ENCODE measurements around the gene GH1.

Gene GH1

GRCh38 chr17:63955232-63955631 is 36.6 kb upstream of the GH1 start:
- no peaks in the 10 kb centered on the region for H3K27me3 ChIP-seq (ENCODE audit: insufficient read depth, low read length, poor library complexity, severe bottlenecking)
- H3K4me2 ChIP-seq (ENCODE audit: low read depth, low read length, poor library complexity, severe bottlenecking): peak overlapping the region; percentile 69
- H3K4me3 ChIP-seq (ENCODE audit: low read length, poor library complexity, severe bottlenecking): no peak overlapping the region
- H3K79me2 ChIP-seq (ENCODE audit: insufficient read depth, low read length): no peaks in the 10 kb centered on the region
- H2AFZ ChIP-seq (ENCODE audit: low read length): no peak overlapping the region
- no peaks in the 10 kb centered on the region for H4K20me1 ChIP-seq (ENCODE audit: insufficient read depth, low read length, poor library complexity, severe bottlenecking)
- no peaks in the 10 kb centered on the region for H3K9me2 ChIP-seq (replicated peaks; ENCODE audit: low read depth, low read length)
- peaks cover 63% of the 10 kb centered on the region for H3K4me1 ChIP-seq (ENCODE audit: insufficient read depth, low read length, poor library complexity, severe bottlenecking)
- peaks cover 9% of the 10 kb centered on the region; the same call in 1 of the 2 replicates for H3F3A ChIP-seq (ENCODE audit: low read depth)
- H3K36me3 ChIP-seq (ENCODE audit: insufficient read depth, low read length): no peaks in the 10 kb centered on the region
- H3K9me3 ChIP-seq (ENCODE audit: insufficient read depth, low read depth, low read length): no peaks in the 10 kb centered on the region
- TF ChIP-seq CTCF (conservative IDR thresholded peaks at IDR 0.05; ENCODE audit: low read length) (peak; percentile 4; the same call in 1 of the 2 replicates), EZH2phosphoT487 (IDR thresholded peaks at IDR 0.05; ENCODE audit: borderline replicate concordance) (no peak)
- H3K9ac ChIP-seq (ENCODE audit: low read depth, low read length, poor library complexity, severe bottlenecking): peak overlapping the region; percentile 76

- no peaks in the 10 kb centered on the region for H3K27me3 ChIP-seq (ENCODE audit: insufficient read depth, low read length, poor library complexity, severe bottlenecking)
- H3K9ac ChIP-seq (ENCODE audit: low read depth, low read length, poor library complexity, severe bottlenecking): peak overlapping the region; percentile 76
- peaks cover 9% of the 10 kb centered on the region; the same call in 1 of the 2 replicates for H3F3A ChIP-seq (ENCODE audit: low read depth)
Observed at GRCh38 chr17:63954402-63955063, 35.9 kb upstream of the GH1 start.

GRCh38 chr17:63950940-63951907 is 32.6 kb upstream of the GH1 start:
- peaks cover 95% of the 10 kb centered on the region for H3K4me1 ChIP-seq (ENCODE audit: insufficient read depth, low read length, poor library complexity, severe bottlenecking)
- H3K4me3 ChIP-seq (ENCODE audit: low read length, poor library complexity, severe bottlenecking): no peak overlapping the region
- TF ChIP-seq CTCF (conservative IDR thresholded peaks at IDR 0.05; ENCODE audit: low read length) (peak; percentile 66), EZH2phosphoT487 (IDR thresholded peaks at IDR 0.05; ENCODE audit: borderline replicate concordance) (no peak)
- H3K36me3 ChIP-seq (ENCODE audit: insufficient read depth, low read length): no peaks in the 10 kb centered on the region
- peak overlapping the region; percentile 9 for H3K4me2 ChIP-seq (ENCODE audit: low read depth, low read length, poor library complexity, severe bottlenecking)
- H2AFZ ChIP-seq (ENCODE audit: low read length): no peak overlapping the region
- H3K79me2 ChIP-seq (ENCODE audit: insufficient read depth, low read length): peaks cover 6% of the 10 kb centered on the region; the same call in 1 of the 2 replicates
- no peaks in the 10 kb centered on the region for H3K27me3 ChIP-seq (ENCODE audit: insufficient read depth, low read length, poor library complexity, severe bottlenecking)
- no peaks in the 10 kb centered on the region for H4K20me1 ChIP-seq (ENCODE audit: insufficient read depth, low read length, poor library complexity, severe bottlenecking)
- H3F3A ChIP-seq (ENCODE audit: low read depth): peaks cover 9% of the 10 kb centered on the region; the same call in 1 of the 2 replicates
- no peaks in the 10 kb centered on the region for H3K9me2 ChIP-seq (replicated peaks; ENCODE audit: low read depth, low read length)
- H3K9ac ChIP-seq (ENCODE audit: low read depth, low read length, poor library complexity, severe bottlenecking): peak overlapping the region; percentile 76
- H3K9me3 ChIP-seq (ENCODE audit: insufficient read depth, low read depth, low read length): no peaks in the 10 kb centered on the region

More at GRCh38 chr17:63954402-63955063, 35.9 kb upstream of the GH1 start:
- Histone ChIP-seq H4K20me1 (ENCODE audit: insufficient read depth, low read length, poor library complexity, severe bottlenecking) (no peaks in the 10 kb centered on the region), H3K4me1 (ENCODE audit: insufficient read depth, low read length, poor library complexity, severe bottlenecking) (peaks cover 70% of the 10 kb centered on the region), H3K4me3 (ENCODE audit: low read length, poor library complexity, severe bottlenecking) (peak overlapping the region; percentile 44), H3K9me2 (replicated peaks; ENCODE audit: low read depth, low read length) (no peaks in the 10 kb centered on the region), H3K79me2 (ENCODE audit: insufficient read depth, low read length) (no peaks in the 10 kb centered on the region), H3K36me3 (ENCODE audit: insufficient read depth, low read length) (no peaks in the 10 kb centered on the region), H3K9me3 (ENCODE audit: insufficient read depth, low read depth, low read length) (no peaks in the 10 kb centered on the region), H2AFZ (ENCODE audit: low read length) (no peak overlapping the region), H3K4me2 (ENCODE audit: low read depth, low read length, poor library complexity, severe bottlenecking) (peak overlapping the region; percentile 69)
- no peak for TF ChIP-seq EZH2phosphoT487 (IDR thresholded peaks at IDR 0.05; ENCODE audit: borderline replicate concordance)
- peak; percentile 28 for TF ChIP-seq CTCF (conservative IDR thresholded peaks at IDR 0.05; ENCODE audit: low read length)
